GM06990 (cell line): ENCODE data around the gene MTA1.

Experiments
- DNase-seq: peaks from one replicate; pipeline ENCODE4 v3.0.0-alpha.2; 2011; ENCODE audit not compliant: insufficient read length; ENCODE audit errors: extremely low read depth
- H3K27me3 ChIP-seq: replicated peaks from 2 replicates; pipeline ENCODE4 v1.6.0; 2011; ENCODE audit warnings: low read length; ENCODE audit not compliant: control insufficient read depth, insufficient read depth
- H3K36me3 ChIP-seq: 2 replicates; pipeline ENCODE4 v1.5.1; 2011; ENCODE audit warnings: low read length; ENCODE audit not compliant: control insufficient read depth, insufficient read depth
- H3K4me3 ChIP-seq: replicated peaks from 2 replicates; pipeline ENCODE4 v1.5.1; 2011; ENCODE audit warnings: low read depth, mild to moderate bottlenecking, control low read depth, low read length
- TF ChIP-seq, protein P1 (sequence below): IDR thresholded peaks from 2 replicates; pipeline ENCODE4 v1.5.1; 2011; ENCODE audit warnings: low read length, control low read depth, mild to moderate bottlenecking, inconsistent platforms; ENCODE audit not compliant: insufficient read depth, poor library complexity, severe bottlenecking

MTA1 gene

DNA sequence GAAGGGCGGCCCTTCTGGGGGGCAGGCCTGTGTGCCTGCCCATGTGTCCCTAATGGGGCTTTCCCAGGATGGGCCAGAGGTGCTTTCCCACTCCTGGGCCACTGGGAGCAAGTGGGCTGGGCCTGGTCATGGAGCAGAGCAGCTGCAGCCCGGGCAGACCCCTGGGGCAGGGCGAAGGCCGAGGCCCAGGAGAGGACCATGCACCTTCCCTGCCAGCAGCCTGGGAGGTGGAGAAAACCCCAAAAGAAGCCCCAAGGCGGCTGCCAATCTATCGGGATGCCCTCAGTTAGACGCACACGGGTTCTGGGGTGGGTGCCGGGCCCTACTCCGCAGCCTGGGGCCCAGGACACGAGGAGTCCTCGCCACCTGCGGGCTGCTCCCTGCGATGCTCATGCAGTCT is 38.9 kb downstream of the MTA1 start:
- Histone ChIP-seq H3K36me3 (peaks cover 18% of the 10 kb centered on the region), H3K27me3 (no peaks in the 10 kb centered on the region), H3K4me3 (no peak overlapping the region)
- TF ChIP-seq, protein P1, sequence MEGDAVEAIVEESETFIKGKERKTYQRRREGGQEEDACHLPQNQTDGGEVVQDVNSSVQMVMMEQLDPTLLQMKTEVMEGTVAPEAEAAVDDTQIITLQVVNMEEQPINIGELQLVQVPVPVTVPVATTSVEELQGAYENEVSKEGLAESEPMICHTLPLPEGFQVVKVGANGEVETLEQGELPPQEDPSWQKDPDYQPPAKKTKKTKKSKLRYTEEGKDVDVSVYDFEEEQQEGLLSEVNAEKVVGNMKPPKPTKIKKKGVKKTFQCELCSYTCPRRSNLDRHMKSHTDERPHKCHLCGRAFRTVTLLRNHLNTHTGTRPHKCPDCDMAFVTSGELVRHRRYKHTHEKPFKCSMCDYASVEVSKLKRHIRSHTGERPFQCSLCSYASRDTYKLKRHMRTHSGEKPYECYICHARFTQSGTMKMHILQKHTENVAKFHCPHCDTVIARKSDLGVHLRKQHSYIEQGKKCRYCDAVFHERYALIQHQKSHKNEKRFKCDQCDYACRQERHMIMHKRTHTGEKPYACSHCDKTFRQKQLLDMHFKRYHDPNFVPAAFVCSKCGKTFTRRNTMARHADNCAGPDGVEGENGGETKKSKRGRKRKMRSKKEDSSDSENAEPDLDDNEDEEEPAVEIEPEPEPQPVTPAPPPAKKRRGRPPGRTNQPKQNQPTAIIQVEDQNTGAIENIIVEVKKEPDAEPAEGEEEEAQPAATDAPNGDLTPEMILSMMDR, result no peak
- DNase-seq, result no peak

DNA sequence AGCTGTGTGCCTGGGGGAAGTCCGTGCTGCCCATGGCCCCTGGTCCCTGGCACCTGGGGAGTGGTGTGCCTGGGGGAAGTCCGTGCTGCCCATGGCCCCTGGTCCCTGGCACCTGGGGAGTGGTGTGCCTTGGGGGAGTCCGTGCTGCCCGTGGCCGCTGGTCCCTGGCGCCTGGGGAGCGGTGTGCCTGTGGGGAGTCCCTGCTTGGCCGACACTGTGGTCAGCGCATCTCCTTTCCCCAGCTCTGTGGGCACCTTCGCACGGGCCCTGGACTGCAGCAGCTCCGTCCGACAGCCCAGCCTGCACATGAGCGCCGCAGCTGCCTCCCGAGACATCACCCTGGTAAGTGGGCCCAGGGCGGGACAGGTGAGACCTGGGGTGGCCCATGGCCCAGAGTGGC is 40.5 kb downstream of the MTA1 start:
- H3K4me3 ChIP-seq, result no peak overlapping the region
- no peaks in the 10 kb centered on the region for H3K27me3 ChIP-seq
- TF ChIP-seq, protein P1, result no peak
- peaks cover 27% of the 10 kb centered on the region for H3K36me3 ChIP-seq
- DNase-seq, result no peak

DNA sequence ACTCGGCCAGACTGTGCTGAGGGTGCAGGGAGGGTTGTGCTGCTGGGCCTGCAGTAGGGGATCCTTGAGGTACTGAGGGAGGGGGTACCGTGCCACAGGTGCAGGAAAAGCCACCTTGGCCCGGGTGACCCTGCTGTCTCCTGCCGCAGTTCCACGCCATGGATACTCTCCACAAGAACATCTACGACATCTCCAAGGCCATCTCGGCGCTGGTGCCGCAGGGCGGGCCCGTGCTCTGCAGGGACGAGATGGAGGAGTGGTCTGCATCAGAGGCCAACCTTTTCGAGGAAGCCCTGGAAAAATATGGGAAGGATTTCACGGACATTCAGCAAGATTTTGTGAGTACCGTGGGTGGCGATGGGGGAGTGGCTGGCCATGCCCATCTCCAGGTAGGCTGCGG is 41.0 kb downstream of the MTA1 start:
- H3K36me3 ChIP-seq, result peaks cover 27% of the 10 kb centered on the region
- TF ChIP-seq, protein P1, result no peak
- no peak for DNase-seq
- no peak overlapping the region for H3K4me3 ChIP-seq
- no peaks in the 10 kb centered on the region for H3K27me3 ChIP-seq

DNA sequence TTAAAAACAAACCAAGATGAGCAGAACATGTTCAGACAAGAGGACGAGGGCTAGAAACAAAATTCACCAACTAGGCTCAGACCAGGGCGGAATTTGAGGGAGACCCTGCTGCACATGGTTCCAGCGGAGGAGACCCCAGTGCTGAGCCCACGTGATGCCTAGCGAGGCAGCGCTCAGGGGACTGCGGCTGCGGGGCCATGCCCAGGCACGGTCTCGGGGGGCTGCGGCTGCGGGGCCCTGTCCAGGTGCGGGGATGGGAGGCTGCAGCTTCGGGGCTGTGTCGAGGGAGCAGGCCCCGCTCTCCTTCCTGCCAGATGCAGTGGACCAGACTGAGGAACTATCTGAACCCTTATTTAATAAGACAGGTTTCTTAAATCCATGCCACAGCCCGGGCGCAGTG is 42.3 kb downstream of the MTA1 start:
- H3K36me3 ChIP-seq, result peaks cover 23% of the 10 kb centered on the region
- DNase-seq, result no peak
- no peaks in the 10 kb centered on the region for H3K27me3 ChIP-seq
- TF ChIP-seq, protein P1, result no peak
- H3K4me3 ChIP-seq, result no peak overlapping the region

DNA sequence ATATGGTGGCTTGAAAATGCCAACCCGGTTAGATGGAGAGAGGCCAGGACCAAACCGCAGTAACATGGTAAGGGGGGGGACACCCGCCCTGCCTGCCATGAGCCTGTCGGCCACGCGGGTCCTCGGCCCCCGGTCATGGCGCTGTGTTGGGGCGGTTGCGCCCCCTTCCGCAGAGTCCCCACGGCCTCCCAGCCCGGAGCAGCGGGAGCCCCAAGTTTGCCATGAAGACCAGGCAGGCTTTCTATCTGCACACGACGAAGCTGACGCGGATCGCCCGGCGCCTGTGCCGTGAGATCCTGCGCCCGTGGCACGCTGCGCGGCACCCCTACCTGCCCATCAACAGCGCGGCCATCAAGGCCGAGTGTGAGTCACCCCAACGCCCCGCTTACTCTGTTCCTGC is 44.9 kb downstream of the MTA1 start:
- TF ChIP-seq, protein P1, result no peak
- Histone ChIP-seq H3K27me3 (no peaks in the 10 kb centered on the region), H3K4me3 (no peak overlapping the region), H3K36me3 (peaks cover 23% of the 10 kb centered on the region)
- DNase-seq, result no peak
